KOPT-K1 (cell line): Measurements from ENCODE around the gene ELAVL1.

Experiments
- H3K27ac ChIP-seq: fragments of 200-600 bp; sonication (generic); 2 replicates; pipeline ENCODE4 v1.5.1; 2016; ENCODE audit warnings: antibody characterized with exemption, mild to moderate bottlenecking, low read depth, low read length; ENCODE audit not compliant: poor library complexity, severe bottlenecking
- H3K36me3 ChIP-seq: fragments of 200-600 bp; sonication (generic); 2 replicates; pipeline ENCODE4 v1.5.1; 2017; ENCODE audit warnings: antibody characterized with exemption, mild to moderate bottlenecking, low read length, moderate library complexity; ENCODE audit not compliant: insufficient read depth
- H3K9me3 ChIP-seq: fragments of 200-600 bp; sonication (generic); 2 replicates; pipeline ENCODE4 v1.5.1; 2017; ENCODE audit warnings: antibody characterized with exemption, low read length, mild to moderate bottlenecking; ENCODE audit not compliant: insufficient read depth, poor library complexity, severe bottlenecking

ELAVL1 gene

GRCh38 chr19:7953576-7953975, 51.9 kb downstream of the ELAVL1 start:
- Histone ChIP-seq H3K36me3 (peaks cover 12% of the 10 kb centered on the region), H3K9me3 (no peaks in the 10 kb centered on the region), H3K27ac (no peak overlapping the region)

- Histone ChIP-seq H3K27ac (no peak overlapping the region), H3K36me3 (peaks cover 7% of the 10 kb centered on the region), H3K9me3 (no peaks in the 10 kb centered on the region)
These were observed 52.4 kb downstream of the ELAVL1 start for GRCh38 chr19:7953060-7953459.

GRCh38 chr19:7947939-7948338, 57.5 kb downstream of the ELAVL1 start:
- Histone ChIP-seq H3K9me3 (no peaks in the 10 kb centered on the region), H3K27ac (no peak overlapping the region), H3K36me3 (no peaks in the 10 kb centered on the region)

GRCh38 chr19:7944177-7944761, 61.2 kb downstream of the ELAVL1 start:
- peak overlapping the region; percentile 53 for H3K27ac ChIP-seq
- no peaks in the 10 kb centered on the region for H3K9me3 ChIP-seq
- H3K36me3 ChIP-seq = peaks cover 21% of the 10 kb centered on the region; the same call in 1 of the 2 replicates

- Histone ChIP-seq H3K36me3 (peaks cover 27% of the 10 kb centered on the region; the same call in 1 of the 2 replicates), H3K27ac (peak within 1 kb of the TSS; percentile 83), H3K9me3 (no peaks in the 10 kb centered on the region)
These were observed 61.8 kb downstream of the ELAVL1 start, which contains the start of gene TIMM44 for GRCh38 chr19:7943444-7944176. TSS of gene TIMM44 (minus strand) at chr19:7943666. CDS start at chr19:7943651, 15 bp downstream.

- Histone ChIP-seq H3K9me3 (no peaks in the 10 kb centered on the region), H3K27ac (peak overlapping the region; percentile 83)
These were observed 62.4 kb downstream of the ELAVL1 start for GRCh38 chr19:7942981-7943443.

GRCh38 chr19:7941895-7942596, 63.4 kb downstream of the ELAVL1 start:
- peaks cover 43% of the 10 kb centered on the region for H3K36me3 ChIP-seq
- no peaks in the 10 kb centered on the region for H3K9me3 ChIP-seq
- peak overlapping the region; percentile 83 for H3K27ac ChIP-seq

More at GRCh38 chr19:7942981-7943443, 62.4 kb downstream of the ELAVL1 start:
- H3K36me3 ChIP-seq = peaks cover 33% of the 10 kb centered on the region

GRCh38 chr19:7940841-7941240, 64.6 kb downstream of the ELAVL1 start:
- peaks cover 54% of the 10 kb centered on the region for H3K36me3 ChIP-seq
- no peak overlapping the region for H3K27ac ChIP-seq
- H3K9me3 ChIP-seq = no peaks in the 10 kb centered on the region

- H3K9me3 ChIP-seq = no peaks in the 10 kb centered on the region
- H3K27ac ChIP-seq = no peak overlapping the region
- peaks cover 95% of the 10 kb centered on the region for H3K36me3 ChIP-seq
These were observed 70.7 kb downstream of the ELAVL1 start for GRCh38 chr19:7934766-7935165.

- H3K9me3 ChIP-seq = no peaks in the 10 kb centered on the region
- H3K36me3 ChIP-seq = peaks cover 94% of the 10 kb centered on the region
- H3K27ac ChIP-seq = no peak overlapping the region
These were observed 71.4 kb downstream of the ELAVL1 start for GRCh38 chr19:7933828-7934725.

- H3K27ac ChIP-seq = no peak overlapping the region
- H3K9me3 ChIP-seq = no peaks in the 10 kb centered on the region
- H3K36me3 ChIP-seq = peaks cover 92% of the 10 kb centered on the region
These were observed 72.0 kb downstream of the ELAVL1 start for GRCh38 chr19:7933411-7933810.

GRCh38 chr19:7932930-7933300, 72.5 kb downstream of the ELAVL1 start:
- Histone ChIP-seq H3K27ac (no peak overlapping the region), H3K36me3 (peaks cover 87% of the 10 kb centered on the region)

GRCh38 chr19:7932276-7932929, 73.0 kb downstream of the ELAVL1 start:
- no peaks in the 10 kb centered on the region for H3K9me3 ChIP-seq
- no peak overlapping the region for H3K27ac ChIP-seq
- H3K36me3 ChIP-seq = peaks cover 85% of the 10 kb centered on the region

More at GRCh38 chr19:7932930-7933300, 72.5 kb downstream of the ELAVL1 start:
- H3K9me3 ChIP-seq = no peaks in the 10 kb centered on the region
